Anterior cingulate cortex (tissue), 58 donors: ENCODE results near the gene DBF4B.
A peak's percentile ranks its signal among the peaks of the same experiment; 100 is the strongest.
"Not testable (repeated sequence)": the region's sequence is repeated elsewhere in the genome, so short reads cannot be mapped to it uniquely, and the experiment has no call there.

Experiments
- DNase-seq, 58 donors: peaks; one replicate each; lab custom pipeline; 2025; lab: John Stamatoyannopoulos, UW

Gene DBF4B

GRCh38 chr17:44708401-44709263, at the start of gene DBF4B:
Gene DBF4B, plus strand, starts transcription at chr17:44708665. Its CDS starts 156 bp downstream, at chr17:44708821.
- DNase-seq = peak in 57 of 58 donors; percentile 21 to 89 (median 73)

GRCh38 chr17:44661835-44662234, 46.6 kb upstream of the DBF4B start:
- DNase-seq = no peak

GRCh38 chr17:44663095-44663494, 45.4 kb upstream of the DBF4B start:
- DNase-seq = no peak

- no peak for DNase-seq
Observed at GRCh38 chr17:44664867-44665266, 43.6 kb upstream of the DBF4B start.

- DNase-seq = no peak
Observed at GRCh38 chr17:44666006-44666405, 42.5 kb upstream of the DBF4B start.

GRCh38 chr17:44672479-44673093, 35.9 kb upstream of the DBF4B start:
- no peak for DNase-seq

- DNase-seq = no peak
Observed at GRCh38 chr17:44673893-44674292, 34.6 kb upstream of the DBF4B start.

GRCh38 chr17:44677136-44677535, 31.3 kb upstream of the DBF4B start:
- no peak for DNase-seq

GRCh38 chr17:44683303-44683702, 25.2 kb upstream of the DBF4B start:
- DNase-seq = not testable (repeated sequence)

GRCh38 chr17:44687756-44688155, 20.7 kb upstream of the DBF4B start:
- peak in 1 of 58 donors; percentile 5 for DNase-seq

GRCh38 chr17:44688200-44688599, 20.3 kb upstream of the DBF4B start:
- DNase-seq = no peak

GRCh38 chr17:44688675-44689476, 19.6 kb upstream of the DBF4B start:
- DNase-seq = peak in 2 of 58 donors; percentile 25 to 51

GRCh38 chr17:44689477-44690217, 18.8 kb upstream of the DBF4B start, which contains the start of gene CCDC43:
Gene CCDC43, minus strand, starts transcription at chr17:44689776. Its CDS starts 23 bp downstream, at chr17:44689753.
- DNase-seq = peak; percentile 42 to 92 (median 82)

- not testable (repeated sequence) for DNase-seq
Observed at GRCh38 chr17:44690746-44691306, 17.6 kb upstream of the DBF4B start.

GRCh38 chr17:44693609-44694008, 14.9 kb upstream of the DBF4B start:
- no peak for DNase-seq

GRCh38 chr17:44700288-44700687, 8.2 kb upstream of the DBF4B start:
- not testable (repeated sequence) for DNase-seq

GRCh38 chr17:44707755-44708400, 587 bp upstream of the DBF4B start:
- DNase-seq = no peak

- no peak for DNase-seq
Observed at GRCh38 chr17:44719444-44719843, 11.0 kb downstream of the DBF4B start.

- no peak for DNase-seq
Observed at GRCh38 chr17:44722254-44722653, 13.8 kb downstream of the DBF4B start.
